B cell (primary cell): ENCODE data around the gene ACSS1. TPM values are rescaled to one million over a fixed set of nuclear protein-coding genes. Genes with fewer than 3 reads are reported as not detected.

ENCODE experiments used
- ATAC-seq: fragments of 200-7000 bp; cut with Tn5 transposase; one replicate; pipeline ENCODE4 v1.10.0; 2021; ENCODE audit warnings: low read depth, mild to moderate bottlenecking, moderate number of reproducible peaks, moderate library complexity
- CTCF ChIA-PET: fragments of 350-600 bp; sonication (Branson Sonifier 250); formaldehyde crosslinking; loops from one replicate; lab custom pipeline; 2021; ENCODE audit warnings: antibody characterized with exemption, inconsistent platforms; lab: Charles Lee
- POLR2A ChIA-PET: fragments of 350-600 bp; sonication (Branson Sonifier 250); formaldehyde crosslinking; loops from one replicate; lab custom pipeline; 2021; ENCODE audit warnings: antibody characterized with exemption; lab: Charles Lee
- DNase-seq: peaks from one replicate; pipeline ENCODE4 v3.0.0; 2013
- H2AFZ ChIP-seq: 2 replicates; pipeline ENCODE4 v1.6.1; 2012; ENCODE audit warnings: mild to moderate bottlenecking, low read depth, low read length; ENCODE audit not compliant: insufficient read depth, poor library complexity, severe bottlenecking
- H3K27ac ChIP-seq, 2 donors: 1 replicate in 1 of 2; 2 replicates in 1 of 2; pipeline ENCODE4 v1.5.1; 2012 to 2013; ENCODE audit warnings: low read length in 2 of 2, mild to moderate bottlenecking in 2 of 2, moderate library complexity in 1 of 2
- H3K27me3 ChIP-seq, 4 experiments: fragments of 200-600 bp in 1 of 4; sonication (generic) in 1 of 4; replicated peaks in 1 of 4; 1 replicate in 2 of 4; 2 replicates in 2 of 4; pipeline versions ENCODE4 v1.6.1 to v1.7.0; 2013 to 2016; ENCODE audit warnings: low read length in 3 of 4, mild to moderate bottlenecking in 2 of 4, mixed read lengths in 1 of 4, moderate library complexity in 1 of 4; ENCODE audit not compliant: insufficient read depth in 4 of 4, control insufficient read depth in 3 of 4; ENCODE audit errors: control extremely low read depth in 1 of 4
- H3K36me3 ChIP-seq, 2 experiments: replicated peaks in 1 of 2; 1 replicate in 1 of 2; 2 replicates in 1 of 2; pipeline versions ENCODE4 v1.6.1 to v1.7.1; 2013; ENCODE audit warnings: low read length in 1 of 2; ENCODE audit not compliant: insufficient read depth in 2 of 2, control insufficient read depth in 1 of 2; ENCODE audit errors: control extremely low read depth in 1 of 2, extremely low read depth in 1 of 2
- H3K4me1 ChIP-seq, 2 donors: fragments of 200-600 bp in 1 of 2; sonication (generic) in 1 of 2; 1 replicate in 1 of 2; 2 replicates in 1 of 2; pipeline versions ENCODE4 v1.5.1 to v1.6.1; 2013 to 2017; ENCODE audit warnings: low read length in 2 of 2; ENCODE audit not compliant: control insufficient read depth in 2 of 2, insufficient read depth in 2 of 2
- H3K4me2 ChIP-seq: replicated peaks from 2 replicates; pipeline ENCODE3; 2012; ENCODE audit warnings: mild to moderate bottlenecking, low read depth, low read length; ENCODE audit not compliant: poor library complexity, severe bottlenecking
- H3K4me3 ChIP-seq, 5 experiments: fragments of 200-600 bp in 1 of 5; sonication (generic) in 1 of 5; 1 replicate in 3 of 5; 2 replicates in 2 of 5; pipeline versions ENCODE4 v1.5.1 to v1.7.0; 2011 to 2016; ENCODE audit warnings: low read length in 4 of 5, mild to moderate bottlenecking in 4 of 5, low read depth in 2 of 5, control low read depth in 1 of 5, moderate library complexity in 1 of 5; ENCODE audit not compliant: insufficient read depth in 1 of 5; ENCODE audit errors: control extremely low read depth in 1 of 5, extremely low read depth in 1 of 5
- H3K79me2 ChIP-seq: fragments of 200-600 bp; sonication (generic); one replicate; pipeline ENCODE4 v1.6.0; 2016; ENCODE audit warnings: low read length; ENCODE audit not compliant: control insufficient read depth, insufficient read depth
- H3K9ac ChIP-seq: fragments of 200-600 bp; sonication (generic); 2 replicates; pipeline ENCODE4 v1.6.1; 2017; ENCODE audit warnings: mild to moderate bottlenecking, low read length, moderate library complexity
- H3K9me3 ChIP-seq, 3 donors: one replicate each; pipeline versions ENCODE4 v1.6.1 to v1.7.1; 2013; ENCODE audit warnings: low read length in 2 of 3; ENCODE audit not compliant: control insufficient read depth in 2 of 3, insufficient read depth in 1 of 3; ENCODE audit errors: control extremely low read depth in 1 of 3
- H4K20me1 ChIP-seq: 2 replicates; pipeline ENCODE4 v1.6.0; 2012; ENCODE audit warnings: mild to moderate bottlenecking, low read length; ENCODE audit not compliant: insufficient read depth, control insufficient read depth, poor library complexity, severe bottlenecking
- H3K27ac Mint-ChIP-seq: one replicate; pipeline ENCODE4 v1.8.0; 2021; ENCODE audit warnings: mixed read lengths
- H3K27me3 Mint-ChIP-seq: one replicate; pipeline ENCODE4 v1.8.0; 2021; ENCODE audit warnings: mixed read lengths
- H3K4me1 Mint-ChIP-seq: one replicate; pipeline ENCODE4 v1.8.0; 2021; ENCODE audit warnings: mixed read lengths
- H3K4me3 Mint-ChIP-seq: one replicate; pipeline ENCODE4 v1.8.0; 2021; ENCODE audit warnings: mixed read lengths
- H3K9me3 Mint-ChIP-seq: one replicate; pipeline ENCODE4 v1.8.0; 2022; ENCODE audit warnings: mixed read lengths; ENCODE audit not compliant: insufficient read depth
- EZH2 ChIP-seq: IDR thresholded peaks from 2 replicates; pipeline ENCODE4 v1.6.1; 2012; ENCODE audit warnings: borderline replicate concordance, low read depth, mild to moderate bottlenecking, moderate library complexity, low read length; ENCODE audit not compliant: insufficient read depth, poor library complexity, severe bottlenecking
- WGBS: methylation state at CpG from one replicate; pipeline ENCODE4 v1.1.5; 2013; ENCODE audit warnings: missing lambda C conversion rate; ENCODE audit not compliant: insufficient coverage; 5-methylcytosine and 5-hydroxymethylcytosine counted together
- intact Hi-C: fragments of 100-400 bp; cut with micrococcal nuclease; formaldehyde crosslinking; loops from one replicate; pipeline ENCODE4 v1.10.0; 2022
- polyA minus RNA-seq: library from RNA; depleted of rRNA, polyadenylated mRNA; stranded (reverse); fragments of >200 nt; gene quantifications from 2 replicates; pipeline ENCODE4 v1.2.3, GENCODE V29; 2012
- polyA plus RNA-seq: library from polyadenylated mRNA; depleted of rRNA; stranded (reverse); fragments of >200 nt; gene quantifications from 2 replicates; pipeline ENCODE4 v1.2.3, GENCODE V29; 2012
- total RNA-seq, 2 donors: library from RNA; stranded (reverse); fragments of 120-200 nt in 1 of 2; gene quantifications; 1 replicate in 1 of 2; 2 replicates in 1 of 2; pipeline versions ENCODE4 v1.2.3 to v1.2.4, GENCODE V29; 2013 to 2022
- TF ChIP-seq, protein P1 (sequence below): fragments of 200-600 bp; IDR thresholded peaks from one replicate; pipeline ENCODE4 v1.8.0; 2022; ENCODE audit warnings: antibody characterized with exemption, mild to moderate bottlenecking

ACSS1 gene
- total RNA-seq = 82.7 and 83.0 TPM in 2 replicates
- 56.7 TPM for total RNA-seq (2013)
- polyA plus RNA-seq = 95.5 and 103 TPM in 2 replicates
- polyA minus RNA-seq = 100 and 106 TPM in 2 replicates

DNA sequence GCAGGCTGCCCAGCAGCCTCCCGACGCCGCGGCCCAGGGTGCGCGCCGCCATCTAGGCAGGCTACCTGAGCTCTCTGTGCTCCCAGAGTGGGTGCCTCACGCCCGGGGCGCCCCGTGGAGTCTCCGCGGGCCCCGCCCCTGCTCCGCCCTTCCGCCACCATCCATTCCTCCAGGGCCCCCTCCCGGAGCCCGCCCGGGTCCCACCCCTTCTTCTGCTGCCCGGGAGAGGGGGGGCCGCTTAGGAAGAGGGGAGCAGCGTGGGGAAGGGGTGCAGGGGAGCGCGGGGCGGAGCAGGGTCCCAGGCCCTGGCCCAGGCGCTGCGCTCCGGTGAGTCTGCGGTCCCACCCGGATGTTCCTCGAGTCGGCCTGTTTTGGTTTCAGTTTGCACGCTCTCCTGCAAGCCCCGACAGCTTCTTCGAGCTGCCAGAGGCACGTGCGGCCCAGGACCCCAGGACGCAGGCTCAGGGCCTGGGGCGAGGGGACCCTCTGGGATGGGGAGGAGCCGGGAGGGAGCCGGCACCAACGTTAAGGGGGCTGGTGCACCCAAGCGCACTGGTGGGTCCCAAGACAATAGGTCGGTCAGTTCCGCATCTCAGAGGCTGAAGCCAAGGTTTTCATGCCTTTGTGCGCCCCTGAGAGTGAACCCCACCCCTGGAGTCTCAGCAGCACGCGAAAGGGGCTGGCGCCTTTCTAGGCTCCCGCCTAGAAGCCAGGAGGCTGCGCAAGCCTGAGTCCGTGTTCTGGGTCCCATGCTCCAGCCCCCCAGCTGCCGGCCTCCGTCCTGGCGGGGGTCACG is at the start of gene ACSS1:
Gene ACSS1, minus strand, starts transcription at position 89 of the 796 bp plus-strand sequence. Its CDS starts 37 bp downstream, at position 52.
- peak; percentile 67 for ATAC-seq
- peaks cover 58 to 63% of the 10 kb centered on the region in 2 donors for H3K4me1 ChIP-seq
- H3K4me3 ChIP-seq = peak within 1 kb of the TSS; percentile 48 to 91 (median 76)
- peak within 1 kb of the TSS; percentile 90 to 93 for H3K27ac ChIP-seq
- H2AFZ ChIP-seq = peak within 1 kb of the TSS; percentile 82
- no peaks in the 10 kb centered on the region for H3K9me3 ChIP-seq
- intact Hi-C loops = loop anchor here (1.0 to 5.0 kb wide), 6 partner anchors 15 to 1696 kb away; partner anchors contain the start of genes ABHD12, ENTPD6, GZF1 and NANP
- peak within 1 kb of the TSS; percentile 97 for H3K27ac Mint-ChIP-seq
- TF ChIP-seq, protein P1, sequence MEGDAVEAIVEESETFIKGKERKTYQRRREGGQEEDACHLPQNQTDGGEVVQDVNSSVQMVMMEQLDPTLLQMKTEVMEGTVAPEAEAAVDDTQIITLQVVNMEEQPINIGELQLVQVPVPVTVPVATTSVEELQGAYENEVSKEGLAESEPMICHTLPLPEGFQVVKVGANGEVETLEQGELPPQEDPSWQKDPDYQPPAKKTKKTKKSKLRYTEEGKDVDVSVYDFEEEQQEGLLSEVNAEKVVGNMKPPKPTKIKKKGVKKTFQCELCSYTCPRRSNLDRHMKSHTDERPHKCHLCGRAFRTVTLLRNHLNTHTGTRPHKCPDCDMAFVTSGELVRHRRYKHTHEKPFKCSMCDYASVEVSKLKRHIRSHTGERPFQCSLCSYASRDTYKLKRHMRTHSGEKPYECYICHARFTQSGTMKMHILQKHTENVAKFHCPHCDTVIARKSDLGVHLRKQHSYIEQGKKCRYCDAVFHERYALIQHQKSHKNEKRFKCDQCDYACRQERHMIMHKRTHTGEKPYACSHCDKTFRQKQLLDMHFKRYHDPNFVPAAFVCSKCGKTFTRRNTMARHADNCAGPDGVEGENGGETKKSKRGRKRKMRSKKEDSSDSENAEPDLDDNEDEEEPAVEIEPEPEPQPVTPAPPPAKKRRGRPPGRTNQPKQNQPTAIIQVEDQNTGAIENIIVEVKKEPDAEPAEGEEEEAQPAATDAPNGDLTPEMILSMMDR = no peak
- no peak for TF ChIP-seq EZH2
- DNase-seq = peak; percentile 91
- H3K79me2 ChIP-seq = peaks cover 38% of the 10 kb centered on the region
- no peaks in the 10 kb centered on the region for H3K27me3 Mint-ChIP-seq
- peak within 1 kb of the TSS; percentile 98 for H3K4me2 ChIP-seq
- peaks cover 0 to 18% of the 10 kb centered on the region in 2 experiments for H3K36me3 ChIP-seq
- ChIA-PET POLR2A (interaction anchor here (0.6 to 4.5 kb wide), 9 partner anchors 9 to 223 kb away, joined by 3 to 27 read pairs (median 3); partner anchors contain the start of gene APMAP), CTCF (interaction anchor here (1.0 to 4.0 kb wide), 5 partner anchors 22 to 341 kb away, joined by 4 to 52 read pairs (median 5); partner anchors contain the start of genes APMAP and PYGB)
- H3K9ac ChIP-seq = peak within 1 kb of the TSS; percentile 87
- WGBS = under 1% methylated on average over 48 of the region's 56 CpGs
- H3K9me3 Mint-ChIP-seq = no peaks in the 10 kb centered on the region
- peaks cover 60% of the 10 kb centered on the region for H3K4me1 Mint-ChIP-seq
- H3K4me3 Mint-ChIP-seq = peak within 1 kb of the TSS; percentile 93
- H3K27me3 ChIP-seq = no peaks in the 10 kb centered on the region
- peaks cover 32% of the 10 kb centered on the region for H4K20me1 ChIP-seq

DNA sequence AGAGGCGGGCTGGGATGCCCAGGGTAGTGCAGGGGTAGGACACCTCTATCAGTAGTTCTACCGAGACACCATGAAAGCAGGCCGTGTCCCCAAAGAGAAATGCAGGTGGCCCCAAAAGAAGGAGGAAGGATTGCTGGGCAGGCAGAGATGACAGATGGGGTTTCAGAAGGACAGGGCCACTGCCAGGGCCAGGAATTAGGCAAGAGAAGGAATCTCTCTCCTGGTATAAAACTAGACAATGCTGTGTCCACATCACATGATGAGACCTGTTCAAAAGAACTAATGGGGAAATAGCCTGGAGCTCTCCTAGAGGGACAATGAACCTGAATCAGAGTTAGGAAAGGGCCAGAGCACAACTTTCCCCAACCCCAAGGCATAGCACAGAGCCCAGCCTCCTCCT is 45.6 kb upstream of the ACSS1 start:
- H3K79me2 ChIP-seq = no peaks in the 10 kb centered on the region
- no peak overlapping the region for H3K4me3 Mint-ChIP-seq
- H3K9me3 Mint-ChIP-seq = no peaks in the 10 kb centered on the region
- WGBS = 88% methylated on average over 2 of the region's 3 CpGs
- H3K27me3 Mint-ChIP-seq = peaks cover 43% of the 10 kb centered on the region
- H3K4me1 ChIP-seq = no peaks in the 10 kb centered on the region
- CTCF ChIA-PET = no interaction called here
- H3K9ac ChIP-seq = no peak overlapping the region
- H3K36me3 ChIP-seq = no peaks in the 10 kb centered on the region
- H3K4me1 Mint-ChIP-seq = no peaks in the 10 kb centered on the region
- ATAC-seq (no peak), DNase-seq (no peak)
- TF ChIP-seq, protein P1 = no peak
- TF ChIP-seq EZH2 = no peak
- H3K4me2 ChIP-seq = no peak overlapping the region
- intact Hi-C loops = no loop called here
- no peaks in the 10 kb centered on the region for H3K9me3 ChIP-seq
- no peak overlapping the region for H3K27ac ChIP-seq
- POLR2A ChIA-PET = no interaction called here
- no peak overlapping the region for H3K4me3 ChIP-seq
- peaks cover 0 to 6% (median 1%) of the 10 kb centered on the region in 4 experiments for H3K27me3 ChIP-seq
- no peak overlapping the region for H3K27ac Mint-ChIP-seq
- H2AFZ ChIP-seq = no peak overlapping the region
- no peaks in the 10 kb centered on the region for H4K20me1 ChIP-seq
